Activated T-cell treated with anti-CD3 and anti-CD28 coated beads for 24 hours (primary cell): Measurements from ENCODE around the gene SNUPN.

Experiments
- DNase-seq: peaks from one replicate; pipeline ENCODE4 v3.0.0-alpha.2; 2020; ENCODE audit warnings: low read depth

Gene SNUPN

GRCh38 chr15:75625542-75626347, at the start of gene SNUPN:
SNUPN (minus strand) TSS chr15:75625725; CDS start chr15:75621051, 4,674 bp downstream.
- DNase-seq, result peak; percentile 91

DNA sequence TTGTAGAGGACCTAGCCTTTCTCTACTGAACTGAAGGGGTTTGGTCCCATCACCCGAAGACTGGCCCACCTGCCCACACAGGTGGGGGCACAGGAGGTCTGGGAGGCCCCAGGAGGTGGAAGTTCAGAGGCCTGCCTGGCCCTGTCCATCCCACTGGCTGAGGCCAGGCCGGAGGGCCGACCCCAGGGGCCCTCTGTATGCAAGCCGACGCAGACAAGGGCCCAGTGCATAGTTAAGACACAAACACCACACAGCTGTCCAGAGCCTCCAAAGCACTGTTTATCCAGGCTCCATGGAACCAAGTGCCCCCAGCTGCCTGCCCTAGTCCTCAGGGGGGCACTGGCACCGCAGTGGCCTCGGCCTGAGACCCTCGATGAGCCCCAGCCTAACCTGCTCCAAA, 48.8 kb upstream of the SNUPN start:
- DNase-seq, result no peak

- DNase-seq, result no peak
Measured at GRCh38 chr15:75673426-75674235, 48.1 kb upstream of the SNUPN start.

- DNase-seq, result no peak
Measured at GRCh38 chr15:75672646-75673425, 47.3 kb upstream of the SNUPN start.

- DNase-seq, result no peak
Measured at GRCh38 chr15:75671730-75672602, 46.4 kb upstream of the SNUPN start.

DNA sequence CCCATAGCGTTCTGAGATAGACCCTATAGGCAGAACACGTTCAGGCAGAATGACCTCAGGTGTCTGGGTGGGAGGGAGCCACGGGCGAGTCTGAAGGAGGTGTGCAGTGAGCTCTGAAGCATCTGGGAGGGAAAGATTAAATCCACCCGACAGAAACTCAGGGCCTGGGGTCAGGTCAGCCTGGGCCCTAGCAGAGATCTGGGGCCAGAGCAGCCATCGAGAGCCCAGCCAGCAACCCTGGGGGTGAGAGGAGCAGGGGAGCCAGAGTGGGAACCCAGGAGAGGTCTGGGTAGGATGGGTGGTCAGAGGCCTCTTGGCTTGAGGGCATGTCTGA, 44.3 kb upstream of the SNUPN start:
- DNase-seq, result no peak

GRCh38 chr15:75669191-75669878, 43.8 kb upstream of the SNUPN start:
- DNase-seq, result no peak

GRCh38 chr15:75666823-75667501, 41.4 kb upstream of the SNUPN start:
- no peak for DNase-seq

- DNase-seq, result no peak
Measured at GRCh38 chr15:75663931-75664421, 38.5 kb upstream of the SNUPN start.

DNA sequence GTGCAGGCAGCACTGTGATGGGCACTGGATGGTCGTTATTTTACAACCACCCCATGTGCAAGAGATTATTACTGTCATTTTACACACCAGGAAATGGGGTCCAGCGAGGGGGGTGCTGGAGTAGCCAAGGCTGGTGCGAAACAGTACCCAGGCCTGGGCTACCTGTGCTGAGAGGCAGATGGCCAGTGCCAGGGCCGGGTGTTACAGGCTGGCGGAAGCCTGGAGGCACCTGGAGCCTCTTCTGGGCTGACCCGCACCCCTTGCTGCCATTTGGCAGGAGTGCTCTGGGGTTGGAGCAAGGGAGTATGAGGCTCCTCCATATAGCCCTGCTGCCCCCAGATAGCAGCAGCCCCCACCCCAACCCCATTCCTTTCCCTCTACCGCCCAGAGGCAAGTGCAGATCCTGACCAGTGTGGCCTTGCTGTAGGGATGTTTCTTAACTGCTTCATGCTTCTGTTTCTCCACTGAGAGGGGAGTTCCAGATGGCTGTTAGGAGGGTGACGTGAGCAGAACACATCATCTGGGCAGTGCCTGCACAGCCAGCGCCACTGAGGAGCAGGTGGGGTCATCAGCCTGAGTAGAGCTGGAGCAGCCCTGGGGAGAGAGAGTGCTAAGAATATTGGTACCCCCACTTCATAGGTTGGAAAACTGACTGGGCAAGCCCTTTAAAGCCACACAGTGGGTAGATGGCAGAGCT, 37.4 kb upstream of the SNUPN start:
- DNase-seq, result no peak

GRCh38 chr15:75661756-75662140, 36.2 kb upstream of the SNUPN start:
- DNase-seq, result no peak

DNA sequence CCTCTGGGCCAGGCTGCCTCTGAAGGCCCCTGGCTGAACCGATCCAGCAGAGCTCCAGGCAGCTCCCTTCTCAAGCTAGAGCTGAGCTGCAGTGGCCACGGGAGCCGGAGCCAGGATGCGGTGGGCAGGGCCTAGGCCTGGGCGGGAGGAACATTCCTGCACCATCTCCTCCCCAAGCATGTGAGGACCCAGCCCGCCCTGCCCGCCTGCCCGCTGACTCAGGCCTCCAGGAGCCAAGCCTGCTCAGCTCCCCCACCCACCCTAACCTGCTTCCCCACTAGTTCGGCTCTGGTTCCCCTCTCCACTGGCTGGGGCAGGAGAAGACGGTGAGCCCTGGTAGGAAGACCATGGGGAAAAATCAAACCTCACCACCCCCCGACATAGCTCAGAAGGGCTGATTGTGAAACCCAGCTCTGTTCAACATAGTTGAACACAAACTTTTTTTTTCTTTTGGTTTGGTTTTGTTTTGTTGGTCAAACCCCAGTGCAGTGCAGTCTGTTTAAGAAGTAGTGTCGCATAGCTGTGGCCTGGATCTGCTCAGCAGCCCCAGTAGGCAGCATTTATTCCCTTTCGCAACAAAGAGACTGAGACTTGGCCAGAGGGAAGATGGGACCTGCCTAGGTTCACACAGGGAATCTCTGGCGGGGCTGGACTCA, 35.7 kb upstream of the SNUPN start:
- DNase-seq, result no peak

- no peak for DNase-seq
Measured at GRCh38 chr15:75659928-75660645, 34.6 kb upstream of the SNUPN start.

DNA sequence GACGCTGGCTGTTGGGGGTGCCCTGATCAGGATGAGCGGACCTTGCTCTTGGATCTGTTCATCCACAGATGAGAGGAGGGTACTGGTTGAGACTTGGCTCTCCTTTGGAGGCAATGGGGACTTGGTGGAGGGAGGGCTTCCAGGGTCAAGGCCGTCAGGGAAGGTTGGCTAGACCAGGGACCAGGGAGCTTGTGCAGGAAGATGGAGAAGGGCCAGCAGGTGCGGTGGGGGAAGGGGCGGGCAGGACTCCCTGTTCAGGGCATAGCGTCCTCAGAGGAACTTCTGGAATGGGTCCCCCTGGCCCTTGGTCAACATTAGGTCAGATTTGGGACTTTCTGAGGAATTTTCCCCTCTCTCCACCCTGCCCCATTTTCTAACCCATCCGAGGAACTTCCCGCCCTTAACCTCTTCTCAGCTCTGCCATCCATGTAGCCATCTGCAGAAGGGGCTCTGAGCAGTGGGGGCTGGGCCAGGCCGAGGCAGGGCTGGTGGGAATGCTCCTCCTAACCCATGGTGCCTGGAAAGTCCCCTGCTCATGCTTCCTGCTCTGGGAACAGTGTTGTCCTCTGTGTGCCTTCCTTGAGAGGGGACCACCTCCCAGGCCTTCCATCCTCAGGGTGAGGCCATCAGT, 33.7 kb upstream of the SNUPN start:
- no peak for DNase-seq

- no peak for DNase-seq
Measured at GRCh38 chr15:75656813-75657212, 31.3 kb upstream of the SNUPN start.

GRCh38 chr15:75656331-75656730, 30.8 kb upstream of the SNUPN start:
- DNase-seq, result no peak

DNA sequence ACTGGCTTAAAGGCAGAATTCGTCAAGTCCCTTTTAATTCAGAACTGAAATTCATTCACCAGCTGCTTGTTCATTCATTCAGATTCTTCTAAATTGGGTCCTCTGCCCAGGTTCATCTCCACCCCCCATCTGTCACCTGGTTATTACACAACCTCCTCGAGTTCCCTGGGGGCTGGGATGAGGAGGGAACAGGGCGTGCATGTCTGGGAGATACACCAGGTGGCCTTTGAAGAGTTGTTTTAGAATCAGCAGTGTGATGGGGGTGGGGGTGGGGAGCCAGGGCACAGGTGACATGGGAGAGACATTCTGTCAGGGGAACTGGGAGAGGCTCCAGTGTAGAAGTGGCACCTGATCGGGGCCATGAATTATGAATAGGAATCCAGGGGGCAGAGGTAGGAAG, 30.4 kb upstream of the SNUPN start:
- no peak for DNase-seq
